HCT116 (cell line): ENCODE results near the gene ACSS2. TPM values are rescaled to one million over a fixed set of nuclear protein-coding genes. Genes with fewer than 3 reads are reported as not detected.

Experiments used
- ATAC-seq: fragments of 200-7000 bp; cut with Tn5 transposase; 2 replicates; pipeline ENCODE4 v1.9.1; 2020; ENCODE audit warnings: mild to moderate bottlenecking, moderate library complexity
- BruUV-seq: library from RNA; stranded (reverse); fragments of 400-500 nt; replicated peaks from 2 replicates; lab custom pipeline; 2021; lab: Mats Ljungman, UMichigan
- CTCF ChIA-PET: fragments of 300-600 bp; sonication (Branson Sonifier 250); formaldehyde crosslinking; loops from one replicate; lab custom pipeline; 2021; ENCODE audit warnings: antibody characterized with exemption; lab: Charles Lee
- POLR2A ChIA-PET: fragments of 300-600, 350-600 bp; sonication (Branson Sonifier 250); formaldehyde crosslinking; loops from one replicate; lab custom pipeline; 2021; ENCODE audit warnings: antibody characterized with exemption; lab: Charles Lee
- RAD21 ChIA-PET, 2 experiments: fragments of 300-600 bp; sonication (Branson Sonifier 250); formaldehyde crosslinking; loops; one replicate each; lab custom pipeline; 2023; ENCODE audit warnings: low total read pairs in 2 of 2; ENCODE audit not compliant: uncharacterized antibody in 2 of 2, unreplicated experiment in 2 of 2, low non-redundant PET in 1 of 2; lab: Charles Lee
- DNase-seq: peaks from one replicate; pipeline ENCODE4 v3.0.0-alpha.2; 2010; ENCODE audit warnings: low read depth, low spot score
- H2AFZ ChIP-seq: fragments of 200-600 bp; shearing (Covaris generic), sonication (generic); 2 replicates; pipeline ENCODE4 v1.6.1; 2017; ENCODE audit warnings: low read depth, mixed run types, mixed read lengths, antibody characterized with exemption, low read length; ENCODE audit not compliant: poor library complexity, severe bottlenecking
- H3K27ac ChIP-seq: 2 replicates; pipeline ENCODE4 v1.5.1; 2012; ENCODE audit warnings: low read depth, low read length
- H3K27me3 ChIP-seq: fragments of 200-600 bp; sonication (generic); 2 replicates; pipeline ENCODE4 v1.6.1; 2016; ENCODE audit warnings: mixed run types, low read length, mixed read lengths; ENCODE audit not compliant: insufficient read depth
- H3K36me3 ChIP-seq, 2 experiments: fragments of 200-500 bp in 1 of 2; fragments of 200-600 bp in 1 of 2; sonication (Bioruptor generic) in 1 of 2; sonication (generic) in 1 of 2; 2 replicates each; pipeline versions ENCODE4 v1.5.1 to v1.6.1; 2014 to 2016; ENCODE audit warnings: low read length in 2 of 2, inconsistent platforms in 1 of 2, mixed read lengths in 1 of 2, mixed run types in 1 of 2; ENCODE audit not compliant: insufficient read depth in 2 of 2, control insufficient read depth in 1 of 2
- H3K4me1 ChIP-seq, 2 experiments: fragments of 200-600 bp in 1 of 2; sonication (generic) in 1 of 2; 2 replicates each; pipeline versions ENCODE4 v1.5.1 to v1.6.1; 2012 to 2017; ENCODE audit warnings: low read length in 2 of 2, inconsistent platforms in 1 of 2, mild to moderate bottlenecking in 1 of 2, mixed read lengths in 1 of 2, mixed run types in 1 of 2, moderate library complexity in 1 of 2; ENCODE audit not compliant: insufficient read depth in 2 of 2, control insufficient read depth in 1 of 2
- H3K4me2 ChIP-seq: fragments of 200-600 bp; sonication (generic); 2 replicates; pipeline ENCODE4 v1.6.1; 2017; ENCODE audit warnings: mixed run types, low read length, mixed read lengths
- H3K4me3 ChIP-seq, 2 experiments: fragments of 200-600 bp in 1 of 2; sonication (generic) in 1 of 2; replicated peaks in 1 of 2; 2 replicates each; pipeline ENCODE4 v1.5.1; 2011 to 2016; ENCODE audit warnings: low read length in 2 of 2, control low read depth in 1 of 2, low read depth in 1 of 2, mild to moderate bottlenecking in 1 of 2, mixed read lengths in 1 of 2, mixed run types in 1 of 2
- H3K79me2 ChIP-seq: fragments of 200-600 bp; sonication (generic); 2 replicates; pipeline ENCODE4 v1.6.1; 2017; ENCODE audit warnings: mild to moderate bottlenecking, mixed run types, low read length, moderate library complexity, mixed read lengths; ENCODE audit not compliant: insufficient read depth
- H3K9ac ChIP-seq: fragments of 200-600 bp; sonication (generic); 2 replicates; pipeline ENCODE4 v1.6.1; 2016; ENCODE audit warnings: low read length, mixed read lengths
- H3K9me2 ChIP-seq: fragments of 200-600 bp; sonication (generic), shearing (Covaris generic); 2 replicates; pipeline ENCODE4 v1.6.1; 2017; ENCODE audit warnings: mixed run types, mild to moderate bottlenecking, moderate library complexity; ENCODE audit not compliant: insufficient read depth
- H3K9me3 ChIP-seq, 2 experiments: fragments of 200-500 bp in 1 of 2; fragments of 200-600 bp in 1 of 2; sonication (Bioruptor generic) in 1 of 2; sonication (generic) in 1 of 2; 2 replicates each; pipeline ENCODE4 v1.6.1; 2014 to 2017; ENCODE audit warnings: low read length in 2 of 2, mixed read lengths in 2 of 2, inconsistent platforms in 1 of 2, low read depth in 1 of 2, mild to moderate bottlenecking in 1 of 2, mixed run types in 1 of 2, moderate library complexity in 1 of 2; ENCODE audit not compliant: control insufficient read depth in 1 of 2, insufficient read depth in 1 of 2
- H4K20me1 ChIP-seq: fragments of 200-600 bp; sonication (generic), shearing (Covaris generic); 2 replicates; pipeline ENCODE4 v1.6.1; 2017; ENCODE audit warnings: mixed run types, mild to moderate bottlenecking, moderate library complexity; ENCODE audit not compliant: insufficient read depth
- CBX3 ChIP-seq: IDR thresholded peaks from 2 replicates; pipeline ENCODE4 v1.6.1; 2012; ENCODE audit warnings: low read depth
- CEBPB ChIP-seq: IDR thresholded peaks from 2 replicates; pipeline ENCODE4 v1.6.1; 2012; ENCODE audit warnings: low read depth
- EGR1 ChIP-seq: IDR thresholded peaks from 2 replicates; pipeline ENCODE4 v1.6.1; 2012; ENCODE audit warnings: low read depth
- ELF1 ChIP-seq: IDR thresholded peaks from 2 replicates; pipeline ENCODE4 v1.6.1; 2012; ENCODE audit warnings: low read depth, borderline replicate concordance
- EZH2 ChIP-seq: fragments of 200-600 bp; sonication (generic); IDR thresholded peaks from 2 replicates; pipeline ENCODE4 v1.6.1; 2017; ENCODE audit warnings: antibody characterized with exemption, mixed run types
- FOSL1 ChIP-seq: IDR thresholded peaks from 2 replicates; pipeline ENCODE4 v1.6.1; 2012; ENCODE audit warnings: low read depth
- JUND ChIP-seq: IDR thresholded peaks from 2 replicates; pipeline ENCODE4 v1.6.1; 2012
- RAD21 ChIP-seq: IDR thresholded peaks from 2 replicates; pipeline ENCODE4 v1.6.1; 2012; ENCODE audit warnings: low read depth, mild to moderate bottlenecking
- SIN3A ChIP-seq: IDR thresholded peaks from 2 replicates; pipeline ENCODE4 v1.6.1; 2012; ENCODE audit warnings: low read depth
- TCF7L2 ChIP-seq: IDR thresholded peaks from 2 replicates; pipeline ENCODE4 v1.7.0; 2011; ENCODE audit warnings: borderline replicate concordance, inconsistent platforms; ENCODE audit not compliant: insufficient read depth, insufficient read length; ENCODE audit errors: extremely low read depth
- intact Hi-C: fragments of 100-400 bp; cut with micrococcal nuclease; formaldehyde crosslinking; loops from 2 replicates; pipeline ENCODE4 v1.10.0; 2022
- total RNA-seq: library from RNA; stranded (reverse); gene quantifications from one replicate; pipeline ENCODE4 v1.2.1, GENCODE V29; 2021; ENCODE audit not compliant: unreplicated experiment
- TF ChIP-seq, protein P1 (sequence below): IDR thresholded peaks from 2 replicates; pipeline ENCODE4 v1.6.1; 2011; ENCODE audit warnings: mild to moderate bottlenecking, low read length, moderate library complexity; ENCODE audit not compliant: insufficient replicate concordance; ENCODE audit errors: extremely low read depth
- TF ChIP-seq, protein P2 (sequence below): IDR thresholded peaks from 2 replicates; pipeline ENCODE4 v1.6.1; 2012
- TF ChIP-seq, protein P3 (sequence below), 3 experiments: fragments of 200-600 bp in 1 of 3; sonication (generic) in 1 of 3; IDR thresholded peaks in 2 of 3; conservative IDR thresholded peaks in 1 of 3; 2 replicates each; pipeline ENCODE4 v1.5.1; 2012 to 2017; ENCODE audit warnings: low read depth in 2 of 3, low read length in 2 of 3, antibody characterized with exemption in 1 of 3, borderline replicate concordance in 1 of 3, control low read depth in 1 of 3, mild to moderate bottlenecking in 1 of 3, mixed read lengths in 1 of 3, mixed run types in 1 of 3, moderate library complexity in 1 of 3; ENCODE audit not compliant: insufficient read depth in 1 of 3
- TF ChIP-seq, protein P4 (sequence below): IDR thresholded peaks from 2 replicates; pipeline ENCODE4 v1.6.1; 2012

The ACSS2 gene
- total RNA-seq, 1 experiment from 2014 or later, result 71.7 TPM

DNA sequence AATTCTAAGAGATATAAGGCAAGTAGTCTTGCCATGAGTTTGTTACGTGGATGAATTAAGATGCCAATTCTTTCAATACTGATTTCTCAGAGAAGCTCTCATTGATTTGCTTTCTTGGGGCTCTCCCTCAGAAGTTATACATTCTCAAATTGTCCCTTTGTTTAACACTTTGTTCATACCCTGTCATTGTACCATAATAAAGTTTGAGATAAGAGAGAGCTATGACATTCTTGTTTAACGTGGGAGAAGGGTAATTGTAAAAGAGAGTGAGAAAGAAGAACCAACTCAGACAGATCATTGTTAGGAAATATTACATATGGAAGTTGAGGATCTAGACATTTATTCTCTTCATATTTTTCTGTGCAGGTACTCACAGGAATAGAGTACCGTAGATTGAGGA, 19.1 kb downstream of the ACSS2 start:
- ATAC-seq, result no peak
- intact Hi-C loops, result no loop called here
- no peaks in the 10 kb centered on the region for H4K20me1 ChIP-seq
- RAD21 ChIA-PET, result no interaction called here
- H3K79me2 ChIP-seq, result no peaks in the 10 kb centered on the region
- POLR2A ChIA-PET, result no interaction called here
- BruUV-seq, result no TSS peak
- no peak overlapping the region for H2AFZ ChIP-seq
- no peak overlapping the region for H3K4me2 ChIP-seq
- no peaks in the 10 kb centered on the region for H3K9me3 ChIP-seq
- no peaks in the 10 kb centered on the region for H3K36me3 ChIP-seq
- CTCF ChIA-PET, result no interaction called here
- no peaks in the 10 kb centered on the region for H3K27me3 ChIP-seq
- TF ChIP-seq TCF7L2 (no peak), EZH2 (no peak), RAD21 (no peak), CBX3 (no peak), FOSL1 (no peak), EGR1 (no peak), CEBPB (no peak), SIN3A (no peak), ELF1 (no peak), JUND (no peak)
- TF ChIP-seq, protein P1, sequence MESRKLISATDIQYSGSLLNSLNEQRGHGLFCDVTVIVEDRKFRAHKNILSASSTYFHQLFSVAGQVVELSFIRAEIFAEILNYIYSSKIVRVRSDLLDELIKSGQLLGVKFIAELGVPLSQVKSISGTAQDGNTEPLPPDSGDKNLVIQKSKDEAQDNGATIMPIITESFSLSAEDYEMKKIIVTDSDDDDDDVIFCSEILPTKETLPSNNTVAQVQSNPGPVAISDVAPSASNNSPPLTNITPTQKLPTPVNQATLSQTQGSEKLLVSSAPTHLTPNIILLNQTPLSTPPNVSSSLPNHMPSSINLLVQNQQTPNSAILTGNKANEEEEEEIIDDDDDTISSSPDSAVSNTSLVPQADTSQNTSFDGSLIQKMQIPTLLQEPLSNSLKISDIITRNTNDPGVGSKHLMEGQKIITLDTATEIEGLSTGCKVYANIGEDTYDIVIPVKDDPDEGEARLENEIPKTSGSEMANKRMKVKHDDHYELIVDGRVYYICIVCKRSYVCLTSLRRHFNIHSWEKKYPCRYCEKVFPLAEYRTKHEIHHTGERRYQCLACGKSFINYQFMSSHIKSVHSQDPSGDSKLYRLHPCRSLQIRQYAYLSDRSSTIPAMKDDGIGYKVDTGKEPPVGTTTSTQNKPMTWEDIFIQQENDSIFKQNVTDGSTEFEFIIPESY, result no peak
- TF ChIP-seq, protein P2, sequence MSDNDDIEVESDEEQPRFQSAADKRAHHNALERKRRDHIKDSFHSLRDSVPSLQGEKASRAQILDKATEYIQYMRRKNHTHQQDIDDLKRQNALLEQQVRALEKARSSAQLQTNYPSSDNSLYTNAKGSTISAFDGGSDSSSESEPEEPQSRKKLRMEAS, result no peak
- TF ChIP-seq, protein P3, sequence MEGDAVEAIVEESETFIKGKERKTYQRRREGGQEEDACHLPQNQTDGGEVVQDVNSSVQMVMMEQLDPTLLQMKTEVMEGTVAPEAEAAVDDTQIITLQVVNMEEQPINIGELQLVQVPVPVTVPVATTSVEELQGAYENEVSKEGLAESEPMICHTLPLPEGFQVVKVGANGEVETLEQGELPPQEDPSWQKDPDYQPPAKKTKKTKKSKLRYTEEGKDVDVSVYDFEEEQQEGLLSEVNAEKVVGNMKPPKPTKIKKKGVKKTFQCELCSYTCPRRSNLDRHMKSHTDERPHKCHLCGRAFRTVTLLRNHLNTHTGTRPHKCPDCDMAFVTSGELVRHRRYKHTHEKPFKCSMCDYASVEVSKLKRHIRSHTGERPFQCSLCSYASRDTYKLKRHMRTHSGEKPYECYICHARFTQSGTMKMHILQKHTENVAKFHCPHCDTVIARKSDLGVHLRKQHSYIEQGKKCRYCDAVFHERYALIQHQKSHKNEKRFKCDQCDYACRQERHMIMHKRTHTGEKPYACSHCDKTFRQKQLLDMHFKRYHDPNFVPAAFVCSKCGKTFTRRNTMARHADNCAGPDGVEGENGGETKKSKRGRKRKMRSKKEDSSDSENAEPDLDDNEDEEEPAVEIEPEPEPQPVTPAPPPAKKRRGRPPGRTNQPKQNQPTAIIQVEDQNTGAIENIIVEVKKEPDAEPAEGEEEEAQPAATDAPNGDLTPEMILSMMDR (IDR thresholded peaks at IDR 0.05 in 2 of 3, conservative IDR thresholded peaks at IDR 0.05 in 1 of 3; ENCODE audit: borderline replicate concordance in 1 of 3, insufficient read depth in 1 of 3, low read depth in 2 of 3, low read length in 2 of 3), result no peak
- TF ChIP-seq, protein P4, sequence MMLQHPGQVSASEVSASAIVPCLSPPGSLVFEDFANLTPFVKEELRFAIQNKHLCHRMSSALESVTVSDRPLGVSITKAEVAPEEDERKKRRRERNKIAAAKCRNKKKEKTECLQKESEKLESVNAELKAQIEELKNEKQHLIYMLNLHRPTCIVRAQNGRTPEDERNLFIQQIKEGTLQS, result no peak
- H3K9ac ChIP-seq, result no peak overlapping the region
- H3K4me3 ChIP-seq, result no peak overlapping the region
- H3K27ac ChIP-seq, result no peak overlapping the region
- H3K9me2 ChIP-seq, result no peaks in the 10 kb centered on the region
- DNase-seq, result no peak
- H3K4me1 ChIP-seq, result peaks cover 10 to 26% of the 10 kb centered on the region in 2 experiments
